ENCODE measurements around the gene LGALSL.

DNA sequence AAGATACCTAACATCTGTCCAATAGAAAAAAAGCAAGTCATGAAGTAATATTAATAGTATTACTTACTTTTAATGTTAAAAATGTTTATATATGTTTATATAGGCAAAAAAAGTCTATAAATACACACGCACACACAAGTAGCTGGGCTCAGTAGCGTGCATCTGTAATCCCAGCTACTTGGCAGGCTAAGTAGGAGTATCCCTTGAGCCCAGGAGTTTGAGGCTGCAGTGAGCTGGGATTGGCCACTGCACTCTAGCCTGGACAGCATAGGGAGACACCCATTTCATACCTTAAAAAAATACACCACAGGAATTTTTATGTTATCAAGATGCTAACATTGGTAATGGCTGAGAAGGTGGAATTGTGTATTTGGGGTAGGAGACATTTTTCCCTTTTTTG lies 52.7 kb downstream of the LGALSL start:
- TF ChIP-seq ZNF274 (IDR thresholded peaks at IDR 0.05; ENCODE audit: low read depth, low read length) (no peak), SUZ12 (IDR thresholded peaks at IDR 0.05; ENCODE audit: extremely low read depth, insufficient read depth, insufficient read length) (no peak), YY1 (IDR thresholded peaks at IDR 0.05; ENCODE audit: insufficient read depth, insufficient read length) (no peak)
